Activated gamma-delta T cell (primary cell): Measurements from ENCODE around the gene TBPL1.
"Not testable (repeated sequence)": the region's sequence is repeated elsewhere in the genome, so short reads cannot be mapped to it uniquely, and the experiment has no call there.

Experiments
- DNase-seq: peaks from one replicate; lab custom pipeline; 2025; lab: John Stamatoyannopoulos, UW

Gene TBPL1

GRCh38 chr6:133953634-133954415 is 801 bp downstream of the TBPL1 start:
- no peak for DNase-seq

GRCh38 chr6:133954657-133955576 is 1.9 kb downstream of the TBPL1 start:
- DNase-seq: no peak

- DNase-seq: no peak
These were observed 2.8 kb downstream of the TBPL1 start for GRCh38 chr6:133955582-133956415.

DNA sequence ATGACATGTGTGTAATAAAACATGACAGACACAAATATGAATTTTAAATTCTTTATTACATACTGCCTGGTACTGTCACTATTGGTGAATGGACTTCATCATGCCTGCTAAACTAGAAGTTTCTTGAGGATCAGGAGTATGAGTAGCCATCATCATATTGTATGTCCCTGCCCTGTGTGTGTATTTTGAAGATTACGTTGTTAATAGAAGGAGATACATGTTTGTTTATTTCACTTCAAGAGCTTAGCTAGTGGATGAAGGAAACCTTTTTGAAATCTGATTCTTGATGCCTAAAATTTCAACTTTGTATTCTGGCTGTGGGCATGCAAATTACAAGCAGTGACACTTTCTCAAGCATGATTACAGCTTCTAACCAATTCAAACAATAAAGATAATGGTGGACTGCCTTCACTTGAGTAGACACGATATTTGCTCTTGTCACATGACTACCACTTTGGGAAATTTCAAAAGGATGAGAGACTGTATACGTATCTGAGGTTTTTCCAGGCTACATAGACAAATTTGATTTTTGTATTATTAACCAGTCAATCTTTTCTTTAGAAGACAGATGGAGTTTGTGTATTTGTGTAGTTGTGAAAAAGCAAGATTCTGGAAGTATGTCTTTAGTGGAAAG is 3.5 kb downstream of the TBPL1 start:
- DNase-seq: no peak

DNA sequence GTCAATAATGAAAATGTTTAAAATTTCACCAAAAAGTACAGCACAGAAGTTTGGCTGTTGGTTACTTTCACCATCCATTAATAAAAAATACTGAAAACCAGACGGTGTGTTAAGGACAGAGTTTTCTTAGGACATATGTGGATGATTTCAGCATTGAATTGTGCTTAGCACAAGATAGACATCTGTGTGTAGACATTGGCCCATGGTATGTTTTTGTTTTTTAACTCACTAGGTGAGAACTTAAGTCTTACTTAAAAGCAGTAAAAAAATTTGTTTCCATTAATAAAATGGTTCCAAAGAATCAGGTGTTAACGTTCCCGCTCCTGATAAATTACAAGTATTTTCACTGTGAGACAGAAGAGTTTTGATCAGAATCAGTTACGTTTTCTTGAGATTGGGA is 4.2 kb downstream of the TBPL1 start:
- no peak for DNase-seq

GRCh38 chr6:133957780-133958242 is 4.8 kb downstream of the TBPL1 start:
- no peak for DNase-seq

DNA sequence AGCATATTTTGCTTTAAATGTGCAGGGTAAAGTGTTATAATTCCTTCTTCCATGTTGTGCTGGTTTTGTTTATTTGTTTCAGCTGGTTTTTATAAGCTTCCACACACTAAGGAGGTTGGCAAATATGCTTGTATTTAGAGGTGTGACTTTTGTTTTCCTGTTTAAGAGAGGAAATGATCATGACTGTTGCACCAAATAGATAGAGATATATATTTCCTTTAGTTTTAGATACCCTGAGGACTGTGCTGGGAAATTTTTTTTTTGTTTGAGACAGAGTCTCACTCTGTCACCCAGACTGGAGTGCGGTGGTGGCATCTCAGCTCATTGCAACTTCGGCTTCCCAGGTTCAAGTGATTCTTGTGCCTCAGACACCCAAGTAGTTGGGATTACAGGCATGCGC is 5.8 kb downstream of the TBPL1 start:
- no peak for DNase-seq

DNA sequence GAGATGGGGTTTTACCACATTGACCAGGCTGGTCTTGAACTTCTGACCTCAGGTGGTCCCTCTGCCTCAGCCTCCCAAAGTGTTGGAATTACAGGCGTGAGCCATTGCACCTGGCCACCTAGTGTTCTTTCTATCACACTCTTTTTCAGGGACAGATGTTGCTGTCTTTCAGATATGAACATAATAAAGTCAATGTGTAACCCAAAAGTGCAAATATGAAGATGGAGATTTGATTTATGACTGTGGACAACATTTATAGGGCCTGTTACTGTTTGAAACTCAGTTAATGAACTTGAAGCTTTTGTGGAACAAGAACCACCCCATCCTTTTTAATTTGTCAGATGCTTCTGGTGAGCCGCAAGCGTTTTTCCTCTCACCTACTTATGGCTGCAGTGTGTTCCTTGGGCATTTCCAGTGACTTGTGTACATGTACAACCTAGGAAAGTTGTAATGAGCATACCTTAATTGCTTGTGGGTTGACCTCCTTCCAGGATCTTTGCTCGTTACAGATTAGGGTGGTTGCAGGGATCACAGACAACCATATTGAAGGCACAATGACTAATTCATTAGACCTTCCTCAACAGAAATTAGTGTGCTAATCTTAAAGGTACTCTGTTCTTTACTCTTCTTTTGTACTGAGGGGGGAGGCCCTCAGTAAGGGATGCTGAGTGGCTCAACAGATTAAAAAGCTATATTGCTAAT is 6.8 kb downstream of the TBPL1 start:
- no peak for DNase-seq

- DNase-seq: no peak
These were observed 8.8 kb downstream of the TBPL1 start for GRCh38 chr6:133961831-133962230.

GRCh38 chr6:133964052-133964451 is 11.0 kb downstream of the TBPL1 start:
- no peak for DNase-seq

DNA sequence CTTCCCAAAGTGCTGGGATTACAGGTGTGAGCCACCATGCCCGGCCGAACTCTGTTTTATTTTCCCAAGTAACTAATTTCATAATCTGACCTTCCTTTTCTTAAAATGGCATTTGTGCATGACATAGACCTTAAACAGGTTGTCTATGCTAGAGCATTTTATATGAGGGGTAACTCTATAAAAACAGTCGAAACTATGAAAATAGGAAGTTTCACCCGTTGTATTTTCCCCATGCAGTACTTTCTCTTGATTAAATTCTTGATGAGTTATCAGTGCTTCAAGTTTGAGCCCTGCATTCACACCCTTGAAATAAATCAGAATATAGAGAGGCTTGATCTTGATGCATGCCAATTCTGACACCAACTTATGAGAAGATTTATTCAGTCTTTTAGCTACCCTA is 11.7 kb downstream of the TBPL1 start:
- DNase-seq: no peak

- no peak for DNase-seq
These were observed 12.9 kb downstream of the TBPL1 start for GRCh38 chr6:133965817-133966360.

DNA sequence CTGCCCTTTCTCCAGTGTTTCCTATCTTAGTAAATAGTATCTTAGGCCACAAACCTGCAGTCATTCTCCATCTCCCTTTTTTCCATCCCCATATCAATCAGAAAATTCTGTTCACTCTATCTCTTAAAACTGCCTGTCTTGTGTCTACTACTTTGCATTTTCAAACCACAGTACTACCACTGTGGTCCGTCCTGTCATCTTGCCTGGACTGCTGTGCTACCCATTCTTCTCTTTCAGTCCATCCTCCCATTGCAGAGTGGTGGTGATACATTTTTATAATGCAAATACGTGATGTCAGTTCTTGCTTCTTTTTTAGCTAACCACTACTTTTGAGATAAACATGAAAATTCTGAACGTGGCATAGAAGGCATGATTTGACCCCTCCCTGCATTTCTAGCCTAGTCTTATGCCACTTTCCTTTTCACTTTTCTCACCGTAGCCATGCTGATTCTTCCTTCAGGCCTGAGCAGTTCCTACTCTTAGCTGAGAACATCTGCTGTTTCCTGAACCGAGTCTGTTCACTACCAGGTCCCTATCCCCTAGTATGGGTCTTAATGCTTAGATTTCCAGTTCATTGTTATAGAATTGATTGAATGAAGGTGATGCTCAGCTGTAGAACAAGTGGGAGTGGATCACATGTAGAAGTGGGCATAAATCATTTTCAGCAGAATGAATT is 13.8 kb downstream of the TBPL1 start:
- no peak for DNase-seq

DNA sequence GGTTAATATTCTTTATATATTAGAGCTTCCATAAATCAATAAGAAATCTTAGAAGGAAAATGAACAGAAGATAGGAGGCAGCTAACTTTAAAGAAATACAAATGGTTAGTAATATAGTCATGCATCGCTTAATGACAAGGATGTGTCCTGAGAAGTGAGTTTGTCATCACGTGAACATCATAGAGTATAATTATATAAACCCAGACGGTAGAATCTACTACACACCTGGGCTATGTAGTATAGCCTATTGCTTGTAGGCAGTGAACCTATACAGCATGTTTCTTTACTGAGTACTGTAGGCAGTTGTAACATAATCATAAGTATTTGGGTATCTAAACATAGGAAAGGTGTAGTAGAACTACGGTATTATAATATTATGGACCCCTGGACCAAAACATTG is 14.3 kb downstream of the TBPL1 start:
- no peak for DNase-seq

GRCh38 chr6:133967835-133968234 is 14.8 kb downstream of the TBPL1 start:
- not testable (repeated sequence) for DNase-seq

DNA sequence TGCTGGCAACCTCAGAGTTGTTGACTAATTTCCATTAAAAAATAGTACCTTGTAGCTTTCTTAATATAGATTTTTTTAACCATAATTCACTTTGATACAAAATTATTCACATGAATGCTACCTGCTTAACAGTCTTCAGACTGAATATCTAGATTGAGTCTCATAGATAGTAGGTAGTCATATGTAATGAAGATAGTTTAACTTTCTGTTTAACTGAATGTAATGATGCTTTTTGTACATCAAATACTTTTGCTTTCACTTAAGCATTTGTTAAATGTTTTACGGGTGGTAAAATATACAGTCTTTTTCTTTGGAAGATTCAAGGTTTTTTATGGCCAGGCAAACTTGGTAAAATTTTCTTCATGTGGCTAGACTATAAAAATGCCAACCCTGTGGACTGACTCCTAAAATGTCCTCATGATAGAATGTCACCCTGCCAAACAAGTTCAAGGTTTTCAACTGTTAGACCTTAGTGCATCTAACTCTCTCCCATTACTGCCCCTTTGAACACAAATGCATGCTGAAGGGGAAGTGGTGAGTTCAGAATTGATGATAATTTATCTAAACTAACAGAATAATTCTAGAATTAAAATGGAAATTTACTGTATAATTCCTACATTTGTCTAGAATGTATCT is 16.4 kb downstream of the TBPL1 start:
- DNase-seq: no peak

DNA sequence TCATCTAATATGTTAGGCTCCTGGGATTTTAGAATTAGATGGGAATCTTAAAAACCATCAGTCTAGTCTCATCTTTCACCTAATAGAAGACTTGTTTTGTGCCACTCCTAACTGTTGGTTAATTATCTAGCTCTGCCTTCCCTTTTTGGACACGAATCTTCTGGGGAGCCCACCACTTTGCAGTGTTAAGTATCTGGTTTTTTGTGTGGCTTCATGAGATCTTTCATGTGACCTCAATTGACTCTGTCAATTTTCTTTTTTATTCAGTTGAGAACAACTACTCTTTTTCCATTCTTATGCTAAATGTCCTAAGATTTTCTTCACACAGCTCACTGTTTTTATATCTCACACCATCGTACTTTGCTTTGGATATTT is 16.9 kb downstream of the TBPL1 start:
- no peak for DNase-seq

- DNase-seq: no peak
These were observed 18.8 kb downstream of the TBPL1 start for GRCh38 chr6:133971861-133972260.

GRCh38 chr6:133972388-133972787 is 19.4 kb downstream of the TBPL1 start:
- no peak for DNase-seq
